Right lobe of liver (tissue), 6 donors: ENCODE results near the gene SLC27A2. TPM values are rescaled to one million over a fixed set of nuclear protein-coding genes. Genes with fewer than 3 reads are reported as not detected.
"Not testable (repeated sequence)": the region's sequence is repeated elsewhere in the genome, so short reads cannot be mapped to it uniquely, and the experiment has no call there.

Experiments used
- ATAC-seq, 4 donors: fragments of 200-7000 bp; cut with Tn5 transposase; one replicate each; pipeline ENCODE4 v1.9.1; 2020; ENCODE audit warnings: mild to moderate bottlenecking in 4 of 4, moderate library complexity in 4 of 4
- DNase-seq, 3 donors: peaks; one replicate each; pipeline ENCODE4 v3.0.0-alpha.2; 2020
- H3K27ac ChIP-seq, 3 donors: fragments of 200-600 bp; one replicate each; pipeline ENCODE4 v1.8.0; 2022
- H3K27me3 ChIP-seq, 2 donors: fragments of 200-600 bp; one replicate each; pipeline ENCODE4 v1.8.0; 2022
- H3K36me3 ChIP-seq, 4 donors: fragments of 200-600 bp; sonication (generic) in 1 of 4; one replicate each; pipeline versions ENCODE4 v1.5.1 to v1.8.0; 2017 to 2022; ENCODE audit warnings: control low read depth in 1 of 4
- H3K4me1 ChIP-seq, 4 donors: fragments of 200-600 bp; sonication (generic) in 1 of 4; one replicate each; pipeline versions ENCODE4 v1.5.1 to v1.8.0; 2017 to 2022; ENCODE audit warnings: control low read depth in 1 of 4
- H3K4me3 ChIP-seq, 3 donors: fragments of 200-600 bp; one replicate each; pipeline ENCODE4 v1.8.0; 2022
- H3K9me3 ChIP-seq, 4 donors: fragments of 200-600 bp; sonication (generic) in 1 of 4; one replicate each; pipeline versions ENCODE4 v1.5.1 to v1.8.0; 2017 to 2022; ENCODE audit warnings: control low read depth in 1 of 4
- CTCF ChIP-seq, 4 donors: fragments of 200-600 bp in 3 of 4; fragments of 450-650 bp in 1 of 4; IDR thresholded peaks; one replicate each; pipeline versions ENCODE4 v1.5.1 to v1.8.0; 2016 to 2022; ENCODE audit warnings: antibody characterized with exemption in 4 of 4, mild to moderate bottlenecking in 2 of 4
- POLR2A ChIP-seq: fragments of 450-650 bp; IDR thresholded peaks from one replicate; pipeline ENCODE4 v1.6.1; 2017; ENCODE audit warnings: antibody characterized with exemption, mild to moderate bottlenecking
- WGBS: methylation state at CpG from one replicate; pipeline ENCODE4 v1.1.6; 2018; ENCODE audit warnings: low coverage, low lambda C conversion rate; ENCODE audit not compliant: insufficient coverage; ENCODE audit errors: missing lambda C conversion rate; 5-methylcytosine and 5-hydroxymethylcytosine counted together
- intact Hi-C, 2 donors: fragments of 100-400 bp; cut with DNase I; formaldehyde crosslinking; loops; one replicate each; pipeline versions ENCODE4 v1.11.2 to v1.14.1; 2022
- total RNA-seq, 6 experiments: library from RNA; depleted of rRNA in 2 of 6; stranded (reverse); fragments of >200 nt in 2 of 6; fragmentation: NEBNext Ultra II Directional in 3 of 6; extraction: Animal tissue kit (Norgen Biotek cat#: 25700) in 3 of 6; gene quantifications; one replicate each; pipeline versions ENCODE4 v1.1.0 to v1.2.4, GENCODE V29; 2016 to 2023
- donor health status: DM: no; HTN: yes; CAD: no.
- donor health status: DM: no; HTN: no; CAD: no.
- donor health status: DM: no; HTN: no; CAD: no.
- donor health status: DM: no; HTN: yes; CAD: no.
- donor health status: DM: no; HTN: yes; CAD: no.

SLC27A2 gene
- total RNA-seq, 6 experiments from 2014 or later = 76.8 to 366 (median 172) TPM

GRCh38 chr15:50151476-50151875, 30.5 kb upstream of the SLC27A2 start:
- no peak overlapping the region for H3K4me3 ChIP-seq
- DNase-seq (no peak), ATAC-seq (no peak)
- H3K36me3 ChIP-seq = no peaks in the 10 kb centered on the region
- no peaks in the 10 kb centered on the region for H3K9me3 ChIP-seq
- intact Hi-C loops = no loop called here
- no peak overlapping the region for H3K27ac ChIP-seq
- peaks cover 0 to 8% (median 3%) of the 10 kb centered on the region in 4 donors for H3K4me1 ChIP-seq
- 94% methylated on average over 2 of the region's 2 CpGs for WGBS
- TF ChIP-seq POLR2A = no peak
- no peak for TF ChIP-seq CTCF (IDR thresholded peaks at IDR 0.05)
- no peaks in the 10 kb centered on the region for H3K27me3 ChIP-seq

DNA sequence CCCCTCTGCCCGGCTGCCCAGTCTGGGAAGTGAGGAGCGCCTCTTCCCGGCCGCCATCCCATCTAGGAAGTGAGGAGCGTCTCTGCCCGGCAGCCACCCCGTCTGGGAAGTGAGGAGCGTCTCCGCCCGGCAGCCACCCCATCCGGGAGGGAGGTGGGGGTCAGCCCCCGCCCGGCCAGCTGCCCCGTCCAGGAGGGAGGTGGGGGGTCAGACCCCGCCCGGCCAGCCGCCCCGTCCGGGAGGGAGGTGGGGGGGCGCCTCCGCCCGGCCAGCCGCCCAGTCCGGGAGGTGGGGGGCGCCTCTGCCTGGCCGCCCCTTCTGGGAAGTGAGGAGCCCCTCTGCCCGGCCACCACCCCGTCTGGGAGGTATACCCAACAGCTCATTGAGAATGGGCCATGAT, 23.8 kb upstream of the SLC27A2 start:
- H3K27ac ChIP-seq, H3K4me3 ChIP-seq, DNase-seq, H3K9me3 ChIP-seq, H3K36me3 ChIP-seq, H3K4me1 ChIP-seq, ATAC-seq, intact Hi-C loops, H3K27me3 ChIP-seq: not testable (repeated sequence)
- no CpG with 5 or more reads among the region's 28 CpGs for WGBS

GRCh38 chr15:50162969-50163718, 18.9 kb upstream of the SLC27A2 start:
- WGBS = 100% methylated on average over 1 of the region's 2 CpGs

DNA sequence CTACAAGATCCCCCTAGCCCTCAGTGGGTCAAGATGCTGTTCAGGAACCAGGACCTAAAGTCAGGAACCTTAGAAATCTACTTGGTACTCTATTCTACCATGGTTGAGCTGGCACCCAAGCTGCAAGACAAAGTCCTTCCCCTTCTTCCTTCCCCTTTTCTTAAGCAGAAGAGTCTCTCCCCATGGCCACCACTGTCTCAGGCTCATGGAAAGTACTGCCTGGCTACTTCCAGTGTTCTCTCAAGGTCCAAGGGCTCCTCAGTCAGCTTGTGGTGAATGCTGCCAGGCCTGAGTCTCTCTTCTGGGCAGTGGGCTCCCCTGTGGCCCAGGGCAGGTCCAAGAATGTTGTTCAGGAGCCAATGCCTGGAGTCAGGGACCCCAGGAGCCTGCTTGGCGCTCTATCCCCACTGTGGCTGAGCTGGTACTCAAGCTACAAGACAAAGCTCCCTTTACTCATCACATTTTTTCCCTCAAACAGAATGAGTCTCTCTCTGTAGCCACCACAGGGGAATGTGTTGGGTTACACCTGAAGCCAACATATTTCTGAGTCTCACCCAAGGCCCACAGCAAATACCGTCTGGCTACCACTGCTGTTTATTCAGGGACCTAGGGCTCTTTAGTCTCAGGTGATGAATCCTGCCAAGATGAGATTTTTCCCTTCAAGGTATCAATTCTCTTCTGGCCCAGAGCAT, 18.1 kb upstream of the SLC27A2 start:
- ATAC-seq = peak; percentile 15 to 42 (median 20)
- Histone ChIP-seq H3K27me3 (no peaks in the 10 kb centered on the region), H3K36me3 (no peaks in the 10 kb centered on the region), H3K4me3 (no peak overlapping the region), H3K9me3 (no peaks in the 10 kb centered on the region), H3K4me1 (peaks cover 0 to 54% (median 25%) of the 10 kb centered on the region in 4 donors), H3K27ac (peak overlapping the region; percentile 37 to 79 (median 61))
- WGBS = 0% methylated on average over 1 of the region's 2 CpGs
- no peak for DNase-seq
- TF ChIP-seq CTCF (IDR thresholded peaks at IDR 0.05) (no peak), POLR2A (no peak)
- intact Hi-C loops = no loop called here

More at GRCh38 chr15:50162969-50163718, 18.9 kb upstream of the SLC27A2 start:
- H3K4me3 ChIP-seq = no peak overlapping the region
- intact Hi-C loops = no loop called here
- DNase-seq = peak in 2 of 3 donors; percentile 34 to 68
- peak; percentile 39 to 62 (median 48) for ATAC-seq
- H3K27ac ChIP-seq = peak overlapping the region; percentile 37 to 79 (median 61)
- no peaks in the 10 kb centered on the region for H3K27me3 ChIP-seq
- no peaks in the 10 kb centered on the region for H3K9me3 ChIP-seq
- peaks cover 0 to 47% (median 21%) of the 10 kb centered on the region in 4 donors for H3K4me1 ChIP-seq
- no peak for TF ChIP-seq POLR2A
- peak in 1 of 4 donors; percentile 31 for TF ChIP-seq CTCF (IDR thresholded peaks at IDR 0.05)
- H3K36me3 ChIP-seq = no peaks in the 10 kb centered on the region

DNA sequence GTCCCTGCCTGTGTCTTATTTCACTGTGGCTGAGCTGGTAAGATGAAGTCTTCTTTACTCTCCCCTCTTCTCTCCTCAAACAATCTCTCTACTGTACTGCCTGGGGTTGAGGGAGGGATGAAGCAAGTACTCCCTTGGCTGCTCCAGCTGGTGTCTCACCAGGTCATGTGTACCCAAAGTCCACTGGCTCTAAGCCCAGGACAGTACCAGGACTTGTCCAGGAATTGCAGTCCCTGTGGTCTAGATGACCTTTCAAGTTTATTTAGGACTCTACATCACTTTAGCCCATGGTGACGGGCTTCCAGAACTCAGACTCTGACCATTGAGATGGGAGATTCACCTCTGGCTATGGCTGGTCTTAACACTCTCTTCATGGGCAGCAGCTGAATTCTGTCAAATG, 17.5 kb upstream of the SLC27A2 start:
- no peaks in the 10 kb centered on the region for H3K36me3 ChIP-seq
- TF ChIP-seq CTCF (IDR thresholded peaks at IDR 0.05) (no peak), POLR2A (no peak)
- H3K27me3 ChIP-seq = no peaks in the 10 kb centered on the region
- peak overlapping the region; percentile 61 to 80 (median 79) for H3K27ac ChIP-seq
- WGBS = no CpG with 5 or more reads among the region's 1 CpG
- peaks cover 0 to 59% (median 25%) of the 10 kb centered on the region in 4 donors for H3K4me1 ChIP-seq
- no peak overlapping the region for H3K4me3 ChIP-seq
- H3K9me3 ChIP-seq = no peaks in the 10 kb centered on the region
- DNase-seq = peak; percentile 74 to 95 (median 87)
- intact Hi-C loops = no loop called here
- peak; percentile 83 to 97 (median 92) for ATAC-seq
